ENCODE results near the gene RHOBTB3.

DNA sequence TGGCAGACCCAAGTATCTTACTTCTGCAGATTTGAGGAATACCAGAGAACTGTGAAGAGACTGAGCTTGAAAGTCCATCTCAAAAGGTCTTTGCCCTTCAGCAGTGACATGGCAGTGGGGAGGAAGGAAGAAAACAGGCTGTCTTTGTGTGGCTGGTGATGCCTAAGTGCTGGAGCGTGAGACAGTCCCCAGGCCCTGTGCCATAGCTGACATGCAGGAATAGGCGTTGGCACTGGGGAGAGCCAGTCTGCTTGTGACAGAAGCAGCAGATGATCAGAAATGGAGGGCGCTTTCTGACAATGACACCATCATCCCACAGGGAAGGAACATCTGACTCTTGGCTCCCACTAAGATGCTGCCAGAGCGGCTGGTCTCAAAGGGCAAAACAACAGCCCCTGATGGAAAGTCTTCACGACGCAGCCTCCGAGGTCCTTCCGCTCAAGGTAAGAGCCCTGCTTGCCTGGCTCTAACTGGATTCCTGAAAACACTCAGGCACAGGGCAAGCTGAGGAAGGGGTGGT is 106.9 kb downstream of the RHOBTB3 start:
- TF ChIP-seq, protein P1, sequence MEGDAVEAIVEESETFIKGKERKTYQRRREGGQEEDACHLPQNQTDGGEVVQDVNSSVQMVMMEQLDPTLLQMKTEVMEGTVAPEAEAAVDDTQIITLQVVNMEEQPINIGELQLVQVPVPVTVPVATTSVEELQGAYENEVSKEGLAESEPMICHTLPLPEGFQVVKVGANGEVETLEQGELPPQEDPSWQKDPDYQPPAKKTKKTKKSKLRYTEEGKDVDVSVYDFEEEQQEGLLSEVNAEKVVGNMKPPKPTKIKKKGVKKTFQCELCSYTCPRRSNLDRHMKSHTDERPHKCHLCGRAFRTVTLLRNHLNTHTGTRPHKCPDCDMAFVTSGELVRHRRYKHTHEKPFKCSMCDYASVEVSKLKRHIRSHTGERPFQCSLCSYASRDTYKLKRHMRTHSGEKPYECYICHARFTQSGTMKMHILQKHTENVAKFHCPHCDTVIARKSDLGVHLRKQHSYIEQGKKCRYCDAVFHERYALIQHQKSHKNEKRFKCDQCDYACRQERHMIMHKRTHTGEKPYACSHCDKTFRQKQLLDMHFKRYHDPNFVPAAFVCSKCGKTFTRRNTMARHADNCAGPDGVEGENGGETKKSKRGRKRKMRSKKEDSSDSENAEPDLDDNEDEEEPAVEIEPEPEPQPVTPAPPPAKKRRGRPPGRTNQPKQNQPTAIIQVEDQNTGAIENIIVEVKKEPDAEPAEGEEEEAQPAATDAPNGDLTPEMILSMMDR (conservative IDR thresholded peaks at IDR 0.05 in 1 of 2, IDR thresholded peaks at IDR 0.05 in 1 of 2; ENCODE audit: low read depth in 1 of 2, low read length in 2 of 2): no peak
- no peak for TF ChIP-seq EZH2 (IDR thresholded peaks at IDR 0.05; ENCODE audit: low read length, missing control alignments)

Measured in fibroblast of lung (primary cell).